PC-3 (cell line): ENCODE data around the gene CFD.

Experiments
- CTCF ChIP-seq: fragments of 300-600 bp; sonication (generic); conservative IDR thresholded peaks from 2 replicates; pipeline ENCODE4 v1.5.1; 2017; ENCODE audit warnings: antibody characterized with exemption, low read depth, mild to moderate bottlenecking, low read length
- EZH2 ChIP-seq: fragments of 300-600 bp; sonication (generic); IDR thresholded peaks from one replicate; pipeline ENCODE4 v1.6.1; 2017; ENCODE audit warnings: antibody characterized with exemption, mild to moderate bottlenecking, low read length; ENCODE audit not compliant: unreplicated experiment
- EZH2phosphoT487 ChIP-seq: fragments of 300-600 bp; sonication (generic); IDR thresholded peaks from 2 replicates; pipeline ENCODE4 v1.6.1; 2018; ENCODE audit warnings: mild to moderate bottlenecking, antibody characterized with exemption, low read length, borderline replicate concordance

- TF ChIP-seq CTCF: no peak
- no peak for TF ChIP-seq EZH2
- no peak for TF ChIP-seq EZH2phosphoT487
These were observed 27.8 kb upstream of the CFD start for GRCh38 chr19:831407-832369.
